HepG2 (cell line): Measurements from ENCODE around the gene COLQ. TPM values are rescaled to one million over a fixed set of nuclear protein-coding genes. Genes with fewer than 3 reads are reported as not detected.

ENCODE experiments used
- ATAC-seq: fragments of 200-7000 bp; cut with Tn5 transposase; 3 replicates; pipeline ENCODE4 v1.9.1; 2020; ENCODE audit warnings: mild to moderate bottlenecking, moderate library complexity
- BruUV-seq: library from RNA; stranded (reverse); fragments of 400-500 nt; replicated peaks from 2 replicates; lab custom pipeline; 2021; lab: Mats Ljungman, UMichigan
- CTCF ChIA-PET: fragments of 300-600 bp; formaldehyde crosslinking; extraction: SDS; loops from one replicate; lab custom pipeline; 2021; ENCODE audit warnings: low total read pairs, inconsistent platforms, low intra/inter-chr PET ratio; lab: Yijun Ruan, JAX
- POLR2A ChIA-PET: fragments of 350-600 bp; sonication (Branson Sonifier 250); formaldehyde crosslinking; loops from one replicate; lab custom pipeline; 2020; ENCODE audit warnings: antibody characterized with exemption, inconsistent platforms; lab: Yijun Ruan, JAX
- DNase-seq: peaks from one replicate; pipeline ENCODE4 v3.0.0-alpha.2; 2015; ENCODE audit warnings: low spot score
- FAIRE-seq: peaks from 3 replicates; lab custom pipeline; 2011; peaks lifted over from hg19 to GRCh38; lab: Jason Lieb, UNC
- H2AFZ ChIP-seq: one replicate; pipeline ENCODE4 v1.6.1; 2011; ENCODE audit warnings: low read length, inconsistent platforms
- H3K27ac ChIP-seq: fragments of 300-600 bp; 3 replicates; pipeline ENCODE4 v1.8.0; 2011; ENCODE audit warnings: mixed run types, mild to moderate bottlenecking, mixed read lengths, low read length, inconsistent platforms; ENCODE audit not compliant: insufficient read depth; ENCODE audit errors: extremely low read length
- H3K27me3 ChIP-seq, 2 experiments: fragments of 200-600 bp in 1 of 2; 2 replicates in 1 of 2; 3 replicates in 1 of 2; pipeline versions ENCODE4 v1.6.0 to v1.8.0; 2011; ENCODE audit warnings: low read length in 2 of 2, mild to moderate bottlenecking in 2 of 2, moderate library complexity in 2 of 2, inconsistent platforms in 1 of 2; ENCODE audit not compliant: insufficient read depth in 2 of 2, control insufficient read depth in 1 of 2
- H3K36me3 ChIP-seq, 2 experiments: fragments of 200-600 bp in 1 of 2; replicated peaks in 1 of 2; 2 replicates in 1 of 2; 3 replicates in 1 of 2; pipeline versions ENCODE4 v1.5.1 to v1.8.0; 2011; ENCODE audit warnings: low read length in 2 of 2, inconsistent platforms in 1 of 2; ENCODE audit not compliant: insufficient read depth in 2 of 2, control insufficient read depth in 1 of 2
- H3K4me1 ChIP-seq: 2 replicates; pipeline ENCODE4 v1.5.1; 2012; ENCODE audit warnings: low read length, inconsistent platforms; ENCODE audit not compliant: insufficient read depth
- H3K4me2 ChIP-seq: 2 replicates; pipeline ENCODE4 v1.6.0; 2011; ENCODE audit warnings: low read depth, low read length, inconsistent platforms
- H3K4me3 ChIP-seq, 3 experiments: fragments of 200-600 bp in 1 of 3; sonication (generic), shearing (Covaris generic) in 1 of 3; replicated peaks in 1 of 3; 2 replicates each; pipeline ENCODE4 v1.5.1; 2011 to 2016; ENCODE audit warnings: low read length in 3 of 3, inconsistent platforms in 2 of 3, low read depth in 2 of 3, mild to moderate bottlenecking in 2 of 3, control low read depth in 1 of 3, mixed read lengths in 1 of 3; ENCODE audit not compliant: insufficient read depth in 1 of 3
- H3K79me2 ChIP-seq: one replicate; pipeline ENCODE4 v1.6.1; 2011; ENCODE audit warnings: low read length, inconsistent platforms; ENCODE audit not compliant: insufficient read depth
- H3K9ac ChIP-seq: 2 replicates; pipeline ENCODE4 v1.6.0; 2011; ENCODE audit warnings: mild to moderate bottlenecking, low read depth, low read length, inconsistent platforms; ENCODE audit not compliant: insufficient read depth
- H3K9me3 ChIP-seq: 2 replicates; pipeline ENCODE4 v1.5.1; 2012; ENCODE audit warnings: mild to moderate bottlenecking, low read length
- H4K20me1 ChIP-seq: 2 replicates; pipeline ENCODE4 v1.6.0; 2011; ENCODE audit warnings: inconsistent platforms, mild to moderate bottlenecking, low read length, moderate library complexity; ENCODE audit not compliant: insufficient read depth
- FOSL1 ChIP-seq: sonication (generic); formaldehyde crosslinking; IDR thresholded peaks from 2 replicates; pipeline ENCODE4 v1.9.0; 2021; ENCODE audit warnings: missing genetic modification reagents, borderline replicate concordance
- IKZF4 ChIP-seq: sonication (generic); formaldehyde crosslinking; IDR thresholded peaks from 2 replicates; pipeline ENCODE4 v1.5.1; 2020; ENCODE audit warnings: borderline replicate concordance, mild to moderate bottlenecking, low read depth, missing genetic modification reagents; ENCODE audit errors: not compliant biosample characterization
- SIX1 ChIP-seq: sonication (generic); formaldehyde crosslinking; IDR thresholded peaks from 2 replicates; pipeline ENCODE4 v1.4.0; 2020; ENCODE audit warnings: missing genetic modification reagents, borderline replicate concordance
- SP1 ChIP-seq, 2 experiments: fragments of 450-650 bp in 1 of 2; sonication (generic) in 1 of 2; formaldehyde crosslinking in 1 of 2; IDR thresholded peaks; 2 replicates each; pipeline versions ENCODE4 v1.4.0 to v1.6.1; 2016 to 2020; ENCODE audit warnings: missing genetic modification reagents in 1 of 2
- ZBTB21 ChIP-seq: sonication (generic); formaldehyde crosslinking; IDR thresholded peaks from 2 replicates; pipeline ENCODE4 v1.4.0; 2020; ENCODE audit warnings: missing genetic modification reagents
- ZNF160 ChIP-seq: sonication (generic); formaldehyde crosslinking; IDR thresholded peaks from 2 replicates; pipeline ENCODE4 v1.8.0; 2022; ENCODE audit warnings: mild to moderate bottlenecking, inconsistent platforms, missing genetic modification reagents
- ZNF225 ChIP-seq: sonication (generic); formaldehyde crosslinking; IDR thresholded peaks from 2 replicates; pipeline ENCODE4 v1.4.0; 2020; ENCODE audit warnings: mild to moderate bottlenecking, missing genetic modification reagents
- ZNF256 ChIP-seq: sonication (generic); formaldehyde crosslinking; conservative IDR thresholded peaks from 2 replicates; pipeline ENCODE4 v1.4.0; 2020; ENCODE audit warnings: missing genetic modification reagents
- ZNF720 ChIP-seq: sonication (generic); formaldehyde crosslinking; IDR thresholded peaks from 2 replicates; pipeline ENCODE4 v1.4.0; 2020; ENCODE audit warnings: missing genetic modification reagents
- WGBS: methylation state at CpG from one replicate; pipeline ENCODE4 v1.1.6; 2017; ENCODE audit warnings: low lambda C conversion rate; 5-methylcytosine and 5-hydroxymethylcytosine counted together
- in situ Hi-C: cut with HindIII; loops from 2 replicates; pipeline ENCODE4 v1.10.0; 2017; ENCODE audit warnings: low pct_unique_long_range_greater_than_20kb; ENCODE audit not compliant: extremely low pct_ligation_motif_present
- intact Hi-C: fragments of 100-400 bp; cut with micrococcal nuclease; formaldehyde crosslinking; loops from one replicate; pipeline ENCODE4 v1.10.0; 2022; ENCODE audit not compliant: unreplicated experiment
- polyA plus RNA-seq, 8 experiments: library from polyadenylated mRNA; depleted of rRNA in 3 of 8; stranded (reverse) in 7 of 8; unstranded in 1 of 8; fragments of >200 nt; fragmentation: Illumina TruSeq in 4 of 8; extraction: Trizol in 4 of 8; gene quantifications; 2 replicates each; pipeline versions ENCODE4 v1.2.1 to v1.2.3, GENCODE V29; 2011 to 2016; ENCODE audit warnings: low read depth in 4 of 8, missing spikeins in 1 of 8, mixed read lengths in 1 of 8; ENCODE audit not compliant: insufficient read depth in 1 of 8
- total RNA-seq, 5 experiments: library from RNA; depleted of rRNA; stranded (reverse); fragments of >200 nt; fragmentation: Illumina TruSeq; extraction: Trizol; gene quantifications; 2 replicates each; pipeline ENCODE4 v1.2.3, GENCODE V29; 2016; ENCODE audit warnings: low read depth in 1 of 5
- TF ChIP-seq, protein P1 (sequence below): sonication (generic); formaldehyde crosslinking; IDR thresholded peaks from 2 replicates; pipeline ENCODE4 v1.4.0; 2020; ENCODE audit warnings: mild to moderate bottlenecking, missing genetic modification reagents, borderline replicate concordance

The COLQ gene
- total and polyA plus RNA-seq, 2 of the 13 experiments (the other 11 are each of a cell fraction or from before 2014, with no cell fraction given), result 0.31 to 0.46 TPM

DNA sequence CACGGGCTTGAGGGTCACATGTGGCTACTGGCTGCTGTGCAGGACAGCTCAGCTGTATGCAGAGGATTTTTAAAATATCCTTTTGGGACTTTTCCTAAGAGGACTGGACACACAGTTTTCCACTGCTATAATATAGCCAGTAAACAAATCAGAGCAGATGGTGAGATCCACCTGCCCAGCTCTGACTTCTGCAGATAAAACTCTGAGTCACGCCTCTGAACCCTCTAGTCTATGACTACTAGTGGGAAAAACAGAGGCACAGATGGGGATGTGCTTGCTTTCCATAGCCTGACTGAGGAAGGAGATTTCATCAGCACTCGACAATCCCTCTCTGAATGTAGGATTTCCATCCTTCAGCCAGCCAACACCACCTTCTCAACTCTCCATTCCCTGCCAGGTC lies 45.1 kb downstream of the COLQ start:
- BruUV-seq, result no TSS peak
- H3K4me2 ChIP-seq, result no peak overlapping the region
- H3K36me3 ChIP-seq, result no peaks in the 10 kb centered on the region
- no peaks in the 10 kb centered on the region for H4K20me1 ChIP-seq
- intact Hi-C loops, result no loop called here
- ChIA-PET CTCF (no interaction called here), POLR2A (no interaction called here)
- no peaks in the 10 kb centered on the region for H3K79me2 ChIP-seq
- H3K4me3 ChIP-seq, result no peak overlapping the region
- H2AFZ ChIP-seq, result no peak overlapping the region
- 21% methylated on average over 2 of the region's 3 CpGs for WGBS
- FAIRE-seq, result no peak
- TF ChIP-seq ZNF256 (CRISPR knock-in tag), result no peak
- TF ChIP-seq IKZF4 (CRISPR knock-in tag), result no peak
- H3K27ac ChIP-seq, result no peak overlapping the region
- no peaks in the 10 kb centered on the region for H3K9me3 ChIP-seq
- no peak overlapping the region for H3K9ac ChIP-seq
- ATAC-seq, result no peak
- in situ Hi-C loops, result no loop called here
- H3K27me3 ChIP-seq, result no peaks in the 10 kb centered on the region
- DNase-seq, result no peak
- no peaks in the 10 kb centered on the region for H3K4me1 ChIP-seq

DNA sequence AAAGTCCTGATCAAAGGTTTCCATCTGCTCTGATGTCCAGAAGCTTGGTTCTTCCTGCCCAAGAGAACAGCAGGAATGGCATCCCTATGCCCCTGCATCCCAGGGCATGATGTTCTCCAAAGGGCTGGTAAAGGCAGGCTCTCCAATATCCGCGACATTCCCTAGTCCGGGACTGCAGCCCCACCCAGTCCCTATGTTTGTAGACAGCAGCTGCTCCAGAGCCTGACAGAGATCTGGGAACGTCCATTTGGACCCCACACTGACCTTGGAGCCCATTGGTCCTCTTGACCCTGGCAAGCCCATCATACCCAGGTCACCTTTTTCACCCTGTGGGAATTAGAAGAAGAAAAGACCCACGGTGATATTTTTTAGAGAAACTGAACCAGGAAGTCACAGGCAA lies 46.3 kb downstream of the COLQ start:
- Histone ChIP-seq H3K27me3 (no peaks in the 10 kb centered on the region), H3K4me3 (no peak overlapping the region), H3K27ac (no peak overlapping the region), H3K4me1 (no peaks in the 10 kb centered on the region), H3K36me3 (no peaks in the 10 kb centered on the region), H3K79me2 (no peaks in the 10 kb centered on the region), H2AFZ (no peak overlapping the region), H4K20me1 (no peaks in the 10 kb centered on the region), H3K4me2 (no peak overlapping the region), H3K9ac (no peak overlapping the region), H3K9me3 (no peaks in the 10 kb centered on the region)
- in situ Hi-C loops, result no loop called here
- POLR2A ChIA-PET, result no interaction called here
- DNase-seq (no peak), ATAC-seq (no peak), FAIRE-seq (no peak)
- CTCF ChIA-PET, result no interaction called here
- no TSS peak for BruUV-seq
- 0% methylated on average over 2 of the region's 5 CpGs for WGBS
- intact Hi-C loops, result no loop called here
- no peak for TF ChIP-seq FOSL1
- no peak for TF ChIP-seq ZNF720 (CRISPR knock-in tag)
- no peak for TF ChIP-seq ZNF225 (CRISPR knock-in tag)
- no peak for TF ChIP-seq ZNF160
- no peak for TF ChIP-seq SP1 (IDR thresholded peaks at IDR 0.05)
- TF ChIP-seq SP1 (CRISPR knock-in tag; IDR thresholded peaks at IDR 0.05), result no peak
- no peak for TF ChIP-seq ZBTB21 (CRISPR knock-in tag)
- TF ChIP-seq, protein P1, sequence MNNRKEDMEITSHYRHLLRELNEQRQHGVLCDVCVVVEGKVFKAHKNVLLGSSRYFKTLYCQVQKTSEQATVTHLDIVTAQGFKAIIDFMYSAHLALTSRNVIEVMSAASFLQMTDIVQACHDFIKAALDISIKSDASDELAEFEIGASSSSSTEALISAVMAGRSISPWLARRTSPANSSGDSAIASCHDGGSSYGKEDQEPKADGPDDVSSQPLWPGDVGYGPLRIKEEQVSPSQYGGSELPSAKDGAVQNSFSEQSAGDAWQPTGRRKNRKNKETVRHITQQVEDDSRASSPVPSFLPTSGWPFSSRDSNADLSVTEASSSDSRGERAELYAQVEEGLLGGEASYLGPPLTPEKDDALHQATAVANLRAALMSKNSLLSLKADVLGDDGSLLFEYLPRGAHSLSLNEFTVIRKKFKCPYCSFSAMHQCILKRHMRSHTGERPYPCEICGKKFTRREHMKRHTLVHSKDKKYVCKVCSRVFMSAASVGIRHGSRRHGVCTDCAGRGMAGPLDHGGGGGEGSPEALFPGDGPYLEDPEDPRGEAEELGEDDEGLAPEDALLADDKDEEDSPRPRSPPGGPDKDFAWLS (CRISPR knock-in tag), result no peak
- no peak for TF ChIP-seq SIX1 (CRISPR knock-in tag)
